Hepatocyte (in vitro differentiated cells): ENCODE results near the gene FHDC1.

Experiments
- CTCF ChIP-seq: fragments of 200-600 bp; sonication (generic); IDR thresholded peaks from 2 replicates; pipeline ENCODE4 v1.5.1; 2016; ENCODE audit warnings: antibody characterized with exemption, mild to moderate bottlenecking; ENCODE audit not compliant: poor library complexity
- EZH2 ChIP-seq: fragments of 200-600 bp; sonication (generic); IDR thresholded peaks from 2 replicates; pipeline ENCODE4 v1.6.1; 2016; ENCODE audit warnings: antibody characterized with exemption, mild to moderate bottlenecking, borderline replicate concordance

GRCh38 chr4:152909901-152910300 lies 26.2 kb upstream of the FHDC1 start:
- TF ChIP-seq CTCF (no peak), EZH2 (no peak)
